ENCODE results near the gene HOXA6.

The HOXA6 gene

DNA sequence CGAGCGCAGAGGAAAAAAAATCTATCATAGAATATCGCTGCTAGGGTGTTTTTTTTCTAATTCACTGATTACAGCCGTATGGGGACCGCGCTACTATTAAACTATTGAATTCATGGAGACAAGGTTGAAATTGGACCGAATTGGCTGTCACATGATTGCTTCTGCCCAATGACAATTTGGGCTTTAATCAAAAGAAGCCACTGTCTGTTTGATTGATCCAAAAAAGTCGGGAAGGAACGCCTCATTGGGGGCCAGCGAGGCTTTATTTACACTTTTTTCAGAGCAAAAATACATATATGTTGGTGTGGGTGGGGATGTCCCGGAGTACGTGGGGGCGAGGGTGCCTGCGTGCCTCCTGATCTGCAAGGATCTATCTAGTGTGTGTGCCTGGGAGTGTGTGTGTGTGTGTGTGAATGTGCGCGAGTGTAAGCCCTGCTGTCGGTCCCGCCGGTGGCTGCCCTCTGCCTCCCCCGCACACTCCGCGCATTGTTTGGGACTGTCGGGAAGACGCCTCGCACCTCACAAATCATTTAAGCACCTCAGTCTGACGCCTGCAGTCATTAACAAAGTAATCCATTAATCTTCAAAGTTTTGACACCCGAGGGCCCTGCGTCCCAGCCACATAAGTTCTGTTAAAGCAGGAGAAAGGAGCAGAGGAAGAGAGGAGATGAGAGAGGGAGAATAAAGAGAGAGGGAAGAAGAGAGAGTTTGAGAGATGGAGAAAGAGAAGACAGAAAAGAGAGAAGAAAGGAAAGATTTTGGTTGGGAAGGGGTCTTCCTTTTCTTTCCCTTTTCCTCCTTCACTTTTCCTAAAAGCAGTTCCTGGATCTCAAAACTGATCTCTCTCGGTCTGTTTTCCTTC lies 44.8 kb downstream of the HOXA6 start, which contains the start of gene HOXA2:
Gene HOXA2, minus strand, starts transcription at position 103 of the 862 bp plus-strand sequence. CDS start 183 bp downstream, outside the sequence.
- H3K9ac ChIP-seq: no peak within 1 kb of the TSS
- H3K4me3 ChIP-seq: no peak within 1 kb of the TSS
- no peaks in the 10 kb centered on the region for H3K4me1 ChIP-seq
- H3K36me3 ChIP-seq: no peaks in the 10 kb centered on the region
- H3K27ac ChIP-seq: no peak within 1 kb of the TSS
- no peak for TF ChIP-seq Cebpa-rat (IDR thresholded peaks at IDR 0.05)
- peaks cover 11% of the 10 kb centered on the region; the same call in 1 of the 2 replicates for H3K27me3 ChIP-seq
- H3K4me2 ChIP-seq: no peak within 1 kb of the TSS
- peaks cover 50% of the 10 kb centered on the region for H3K9me3 ChIP-seq
- H4K20me1 ChIP-seq: no peaks in the 10 kb centered on the region

DNA sequence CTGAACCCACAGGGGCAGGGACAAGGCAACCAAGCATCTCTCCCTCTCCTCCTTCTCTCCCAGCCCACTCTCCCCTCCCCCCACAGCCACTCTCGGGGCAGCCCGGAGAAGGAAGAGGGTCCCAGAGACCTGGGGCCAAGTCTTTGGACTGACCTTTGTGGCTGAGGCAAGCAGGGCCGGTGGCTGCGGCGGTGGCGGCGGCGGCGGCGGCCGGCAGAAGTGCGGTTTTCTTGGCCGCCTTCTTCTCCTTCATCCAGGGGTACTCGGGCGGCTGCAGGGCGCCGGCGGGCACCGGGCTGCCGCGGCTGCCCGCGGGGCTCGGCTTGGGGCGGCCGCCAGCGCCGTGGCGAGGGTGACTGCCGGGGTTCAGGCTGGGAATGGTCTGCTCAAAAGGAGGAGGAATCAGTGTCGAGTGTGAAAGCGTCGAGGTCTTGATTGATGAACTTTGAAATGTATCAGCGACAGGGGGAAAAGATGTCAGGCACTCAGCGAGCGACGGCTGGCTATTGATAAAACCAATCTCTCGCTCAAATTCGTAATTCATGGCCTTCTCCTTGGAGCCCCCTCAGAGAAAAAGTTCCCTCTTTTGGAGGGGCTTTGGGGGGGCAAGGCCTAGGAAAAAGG lies 45.5 kb downstream of the HOXA6 start:
- no peak for TF ChIP-seq Cebpa-rat (IDR thresholded peaks at IDR 0.05)
- no peak overlapping the region for H3K4me2 ChIP-seq
- H4K20me1 ChIP-seq: no peaks in the 10 kb centered on the region
- H3K36me3 ChIP-seq: no peaks in the 10 kb centered on the region
- H3K4me3 ChIP-seq: no peak overlapping the region
- H3K9me3 ChIP-seq: peaks cover 50% of the 10 kb centered on the region
- no peaks in the 10 kb centered on the region for H3K4me1 ChIP-seq
- peaks cover 11% of the 10 kb centered on the region; the same call in 1 of the 2 replicates for H3K27me3 ChIP-seq
- H3K9ac ChIP-seq: no peak overlapping the region
- no peak overlapping the region for H3K27ac ChIP-seq

DNA sequence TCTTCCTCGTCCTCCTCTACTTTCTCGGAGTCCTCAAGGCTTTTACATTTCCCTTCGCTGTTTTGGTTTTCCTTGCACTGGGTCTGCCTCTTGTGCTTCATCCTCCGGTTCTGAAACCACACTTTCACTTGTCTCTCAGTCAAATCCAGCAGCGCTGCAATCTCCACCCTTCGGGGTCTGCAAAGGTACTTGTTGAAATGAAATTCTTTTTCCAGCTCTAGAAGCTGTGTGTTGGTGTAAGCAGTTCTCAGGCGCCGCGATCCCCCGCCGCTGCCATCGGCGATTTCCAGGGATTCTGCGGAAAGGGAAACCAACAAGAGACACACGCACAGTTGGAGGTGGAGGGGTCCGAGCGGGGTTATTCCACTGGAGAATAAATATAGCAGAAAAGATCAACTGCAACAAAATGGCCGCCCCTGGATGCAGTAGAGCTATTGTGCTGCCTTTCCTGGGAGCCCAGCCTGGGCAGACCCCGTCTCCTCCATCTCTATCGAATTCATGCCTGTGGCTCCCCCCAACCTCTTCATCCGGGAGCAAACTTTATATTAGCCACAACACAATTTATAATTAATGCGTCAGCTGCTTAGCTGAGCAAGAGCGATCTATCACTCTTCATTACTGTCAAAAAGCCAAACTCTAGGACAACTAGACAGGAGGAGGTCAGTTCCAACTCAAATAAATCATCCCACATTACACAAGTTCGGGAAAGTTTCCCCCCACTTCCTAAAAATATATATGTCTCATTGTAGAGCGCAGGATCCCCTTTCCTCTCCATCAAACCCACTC lies 46.2 kb downstream of the HOXA6 start:
- Histone ChIP-seq H3K9me3 (peaks cover 50% of the 10 kb centered on the region), H3K4me2 (no peak overlapping the region), H3K36me3 (no peaks in the 10 kb centered on the region), H3K9ac (no peak overlapping the region), H3K27ac (no peak overlapping the region), H3K27me3 (peaks cover 11% of the 10 kb centered on the region; the same call in 1 of the 2 replicates), H4K20me1 (no peaks in the 10 kb centered on the region), H3K4me1 (no peaks in the 10 kb centered on the region), H3K4me3 (no peak overlapping the region)
- no peak for TF ChIP-seq Cebpa-rat (IDR thresholded peaks at IDR 0.05)

DNA sequence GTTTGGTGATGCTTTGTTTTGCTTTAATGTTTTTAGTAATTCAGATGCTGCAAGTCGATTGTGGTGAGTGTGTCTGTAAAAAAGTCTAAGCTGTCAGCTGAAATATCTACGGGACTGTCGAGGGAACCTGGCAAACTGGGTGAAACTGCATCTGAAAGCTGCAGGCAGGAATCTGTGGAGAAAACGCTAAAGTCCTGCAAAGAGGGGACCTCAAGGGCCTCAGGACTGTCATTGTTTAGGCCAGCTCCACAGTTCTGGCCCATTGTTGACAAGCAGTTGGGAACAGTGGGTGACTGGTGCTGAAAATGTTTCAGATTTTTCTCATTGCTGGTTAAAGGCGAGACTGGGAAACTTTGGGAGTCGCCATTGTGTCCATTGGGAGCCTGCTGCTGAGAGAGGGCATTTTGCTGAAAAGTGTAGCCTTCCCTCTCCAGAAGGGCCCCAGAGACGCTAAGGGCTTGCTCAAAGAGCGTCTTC lies 46.8 kb downstream of the HOXA6 start:
- H3K36me3 ChIP-seq: no peaks in the 10 kb centered on the region
- H3K27ac ChIP-seq: no peak overlapping the region
- no peak overlapping the region for H3K4me3 ChIP-seq
- no peaks in the 10 kb centered on the region for H3K4me1 ChIP-seq
- H3K27me3 ChIP-seq: peaks cover 11% of the 10 kb centered on the region; the same call in 1 of the 2 replicates
- no peak for TF ChIP-seq Cebpa-rat (IDR thresholded peaks at IDR 0.05)
- H3K4me2 ChIP-seq: no peak overlapping the region
- H4K20me1 ChIP-seq: no peaks in the 10 kb centered on the region
- no peak overlapping the region for H3K9ac ChIP-seq
- H3K9me3 ChIP-seq: peaks cover 52% of the 10 kb centered on the region

DNA sequence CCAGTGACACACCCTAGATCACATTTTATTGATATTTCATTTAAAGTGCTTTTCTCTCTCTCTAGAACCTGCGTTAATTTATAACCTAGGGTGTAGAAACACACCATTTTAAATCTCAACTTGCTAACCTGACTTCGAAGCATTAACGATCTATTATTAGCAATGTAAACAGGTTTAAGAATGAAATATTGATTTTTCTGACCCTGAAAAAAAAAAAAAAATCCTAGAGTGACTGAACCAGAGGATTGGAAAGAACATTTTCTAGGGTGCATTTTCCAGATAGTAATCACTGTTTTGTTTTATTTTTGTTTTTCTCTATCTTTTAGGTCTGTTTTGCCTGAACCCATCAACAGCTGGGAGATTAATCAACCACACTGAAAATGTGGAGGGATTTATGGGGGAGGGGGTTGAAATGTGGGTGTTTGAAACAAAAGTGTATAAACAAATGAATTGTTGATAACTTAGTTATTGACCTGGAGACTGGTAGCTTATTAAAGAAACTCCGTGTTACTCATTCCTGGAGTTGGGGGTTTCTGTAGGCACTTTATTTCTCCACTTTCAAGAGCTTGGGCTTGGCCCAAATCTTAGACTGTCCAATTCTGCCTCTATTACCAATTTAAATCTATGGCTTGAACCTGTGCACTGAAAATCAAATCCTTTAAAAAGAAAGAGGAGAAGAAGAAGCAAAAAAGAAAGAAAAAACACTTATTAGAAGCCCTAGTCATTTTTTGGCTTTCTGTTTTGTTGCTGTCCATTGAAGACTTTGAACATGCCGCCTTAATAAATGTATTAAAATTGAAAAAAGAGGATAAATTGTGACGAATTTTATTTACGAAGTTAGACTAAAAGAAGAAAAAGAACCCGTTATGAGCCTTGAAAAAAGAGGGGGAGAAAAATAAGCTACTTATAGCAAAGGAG lies 47.9 kb downstream of the HOXA6 start:
- no peak overlapping the region for H3K4me2 ChIP-seq
- H3K27me3 ChIP-seq: peaks cover 11% of the 10 kb centered on the region; the same call in 1 of the 2 replicates
- no peak overlapping the region for H3K27ac ChIP-seq
- no peak for TF ChIP-seq Cebpa-rat (IDR thresholded peaks at IDR 0.05)
- H3K9me3 ChIP-seq: peaks cover 59% of the 10 kb centered on the region
- no peak overlapping the region for H3K4me3 ChIP-seq
- H3K9ac ChIP-seq: no peak overlapping the region
- no peaks in the 10 kb centered on the region for H3K4me1 ChIP-seq
- H3K36me3 ChIP-seq: no peaks in the 10 kb centered on the region
- no peaks in the 10 kb centered on the region for H4K20me1 ChIP-seq

DNA sequence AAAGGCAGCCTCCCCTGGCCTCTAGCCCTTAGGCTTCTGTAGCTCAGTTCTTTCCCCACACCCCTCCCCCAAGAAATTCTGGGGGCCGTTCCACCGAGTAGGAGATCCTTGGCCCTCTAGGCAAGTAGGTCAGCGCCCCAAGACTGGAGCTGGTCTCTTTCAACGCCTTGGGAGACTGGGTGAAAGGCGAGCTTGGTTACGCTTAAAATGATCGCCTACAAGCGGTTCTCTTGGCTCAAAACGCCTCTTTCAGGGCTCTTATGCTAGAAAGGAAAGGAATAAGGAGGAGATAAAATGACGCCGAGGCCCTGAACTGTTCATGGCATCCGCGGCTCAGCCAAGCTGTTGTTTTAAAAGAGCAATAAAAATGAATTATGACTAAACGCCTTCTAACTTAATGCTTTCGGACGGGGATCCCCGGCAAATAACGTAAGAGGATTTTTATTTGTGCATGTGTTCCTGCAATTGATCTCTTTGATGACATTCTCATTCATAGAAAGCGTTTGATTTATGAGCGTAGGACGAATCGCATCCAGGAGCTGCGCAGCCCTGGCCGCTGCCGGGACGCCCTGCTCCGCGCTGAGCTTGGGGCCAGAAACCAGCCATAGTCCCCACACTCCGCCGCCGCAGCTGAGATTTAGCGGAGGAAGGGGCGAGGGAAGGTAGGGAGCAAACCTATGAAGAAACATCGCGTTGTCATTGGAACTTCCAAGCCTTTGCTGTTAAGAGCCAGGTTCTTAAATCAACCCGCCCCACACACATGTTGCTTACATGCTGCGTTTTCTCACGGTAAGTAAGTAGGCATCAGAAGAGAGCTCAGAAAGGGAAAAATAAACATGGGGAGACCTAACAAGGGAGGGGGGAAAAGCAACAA lies 48.8 kb downstream of the HOXA6 start:
- H3K4me1 ChIP-seq: no peaks in the 10 kb centered on the region
- peaks cover 11% of the 10 kb centered on the region; the same call in 1 of the 2 replicates for H3K27me3 ChIP-seq
- H3K4me2 ChIP-seq: no peak overlapping the region
- H3K9ac ChIP-seq: no peak overlapping the region
- H3K36me3 ChIP-seq: no peaks in the 10 kb centered on the region
- no peak for TF ChIP-seq Cebpa-rat (IDR thresholded peaks at IDR 0.05)
- no peak overlapping the region for H3K27ac ChIP-seq
- peaks cover 55% of the 10 kb centered on the region for H3K9me3 ChIP-seq
- H3K4me3 ChIP-seq: no peak overlapping the region
- no peaks in the 10 kb centered on the region for H4K20me1 ChIP-seq

DNA sequence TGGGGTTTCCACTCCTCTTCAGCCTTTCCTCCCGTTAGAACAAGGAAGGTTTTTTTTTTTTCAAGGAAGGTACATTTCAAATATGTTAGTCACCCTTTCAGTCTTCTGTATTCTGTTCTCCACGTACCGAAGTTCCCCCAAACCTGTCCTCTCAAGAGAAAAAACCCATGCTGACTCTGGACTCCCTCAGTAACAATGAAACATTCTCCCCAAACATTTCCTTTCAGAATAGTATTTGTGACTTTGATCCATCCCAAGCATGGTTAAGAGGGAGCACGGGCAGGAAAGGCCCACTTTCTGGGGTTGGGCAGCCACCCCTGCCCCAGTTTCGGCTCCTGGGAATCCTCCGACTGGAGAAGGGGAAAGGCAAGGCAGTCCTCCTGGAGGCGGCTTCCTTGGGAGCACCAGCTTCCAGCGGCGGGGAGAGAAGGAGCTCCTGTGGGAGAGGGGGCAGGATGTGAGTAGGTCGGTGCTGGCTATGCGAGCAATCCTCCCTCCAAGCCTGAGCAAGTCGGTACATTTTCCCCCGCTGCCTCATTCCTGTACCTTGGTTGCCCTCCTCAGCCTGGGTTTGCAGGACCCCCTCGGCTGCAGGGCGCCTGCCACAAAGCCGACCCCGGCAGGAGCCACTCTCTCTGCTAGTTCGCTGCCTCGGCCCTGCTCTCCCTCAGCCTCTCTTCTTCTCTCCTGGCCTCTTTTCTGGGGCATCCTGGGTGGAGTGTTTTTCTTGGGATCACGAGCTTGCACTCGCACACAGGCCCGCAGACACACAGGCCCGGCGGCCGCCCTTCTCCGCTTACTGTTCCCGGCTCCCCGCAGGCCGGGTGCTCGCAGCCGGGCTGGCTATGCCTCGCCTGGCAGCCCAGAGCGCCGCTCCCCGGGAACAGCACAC lies 49.6 kb downstream of the HOXA6 start:
- no peak overlapping the region for H3K27ac ChIP-seq

More for the DNA sequence above, 49.6 kb downstream of the HOXA6 start:
- H3K36me3 ChIP-seq: no peaks in the 10 kb centered on the region
- H3K4me3 ChIP-seq: no peak overlapping the region
- peaks cover 50% of the 10 kb centered on the region for H3K9me3 ChIP-seq
- no peak overlapping the region for H3K9ac ChIP-seq
- peaks cover 11% of the 10 kb centered on the region; the same call in 1 of the 2 replicates for H3K27me3 ChIP-seq
- no peak for TF ChIP-seq Cebpa-rat (IDR thresholded peaks at IDR 0.05)
- H4K20me1 ChIP-seq: no peaks in the 10 kb centered on the region
- H3K4me1 ChIP-seq: no peaks in the 10 kb centered on the region
- H3K4me2 ChIP-seq: no peak overlapping the region

Data from BLaER1 (cell line).